ENCODE results near the gene TSPAN33.

The TSPAN33 gene

DNA sequence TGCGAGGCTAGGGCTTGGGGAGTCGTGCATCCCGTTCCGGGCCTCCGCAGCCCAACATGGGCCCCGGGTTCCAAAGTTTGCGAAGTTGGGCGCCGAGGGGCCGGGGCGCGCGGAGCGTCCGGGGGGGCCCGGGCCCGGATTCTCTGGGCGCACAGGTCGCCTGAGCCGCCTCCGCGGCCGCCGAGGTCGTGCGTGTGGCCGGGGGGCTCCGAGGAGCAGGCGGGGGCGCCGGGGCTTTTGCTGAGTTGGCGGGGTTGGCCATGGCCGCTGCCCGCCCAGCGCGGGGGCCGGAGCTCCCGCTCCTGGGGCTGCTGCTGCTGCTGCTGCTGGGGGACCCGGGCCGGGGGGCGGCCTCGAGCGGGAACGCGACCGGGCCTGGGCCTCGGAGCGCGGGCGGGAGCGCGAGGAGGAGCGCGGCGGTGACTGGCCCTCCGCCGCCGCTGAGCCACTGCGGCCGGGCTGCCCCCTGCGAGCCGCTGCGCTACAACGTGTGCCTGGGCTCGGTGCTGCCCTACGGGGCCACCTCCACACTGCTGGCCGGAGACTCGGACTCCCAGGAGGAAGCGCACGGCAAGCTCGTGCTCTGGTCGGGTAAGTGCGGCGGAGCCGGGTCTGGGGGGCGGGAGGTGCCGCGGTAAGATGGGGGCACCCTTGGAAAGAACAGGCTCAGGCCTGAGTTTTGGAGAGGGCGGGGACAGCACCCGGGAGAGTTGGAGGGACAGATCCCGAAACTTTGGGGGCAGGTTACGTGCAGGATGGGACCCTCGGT is 44.6 kb downstream of the TSPAN33 start:
- ChIA-PET POLR2A (interaction anchor here (0.6 to 0.7 kb wide), 3 partner anchors 31 to 148 kb away, joined by 3 to 7 read pairs (median 5); no protein-coding TSS in a partner anchor), CTCF (interaction anchor here (0.6 to 0.7 kb wide), 3 partner anchors 187 to 317 kb away, joined by 3 read pairs; no protein-coding TSS in a partner anchor)
- Histone ChIP-seq H3K36me3 (ENCODE audit: control insufficient read depth in 2 of 2, insufficient read depth in 1 of 2, low read length in 2 of 2) (peaks cover 3 to 20% of the 10 kb centered on the region in 2 experiments; a peak in 2 of 3 replicates), H3K4me3 (ENCODE audit: low read depth, low read length) (peak overlapping the region; percentile 87), H3K9me3 (ENCODE audit: control insufficient read depth, insufficient read depth, low read depth, low read length) (no peaks in the 10 kb centered on the region), H3K27ac (ENCODE audit: extremely low read depth, low read depth, low read length) (peak overlapping the region; percentile 85), H3K4me1 (ENCODE audit: control insufficient read depth, insufficient read depth, low read length) (no peaks in the 10 kb centered on the region; the same call in 1 of the 2 replicates)
- TF ChIP-seq ZNF221 (tag by site-specific recombination; IDR thresholded peaks at IDR 0.05; ENCODE audit: borderline replicate concordance) = no peak
- TF ChIP-seq TCF7L2 (IDR thresholded peaks at IDR 0.05; ENCODE audit: borderline replicate concordance, low read depth, low read length) = no peak
- no peak for TF ChIP-seq PRDM10 (tag by site-specific recombination; IDR thresholded peaks at IDR 0.05)
- peak; percentile 75 for TF ChIP-seq ZNF600 (tag by site-specific recombination; IDR thresholded peaks at IDR 0.05)
- TF ChIP-seq, protein P1, sequence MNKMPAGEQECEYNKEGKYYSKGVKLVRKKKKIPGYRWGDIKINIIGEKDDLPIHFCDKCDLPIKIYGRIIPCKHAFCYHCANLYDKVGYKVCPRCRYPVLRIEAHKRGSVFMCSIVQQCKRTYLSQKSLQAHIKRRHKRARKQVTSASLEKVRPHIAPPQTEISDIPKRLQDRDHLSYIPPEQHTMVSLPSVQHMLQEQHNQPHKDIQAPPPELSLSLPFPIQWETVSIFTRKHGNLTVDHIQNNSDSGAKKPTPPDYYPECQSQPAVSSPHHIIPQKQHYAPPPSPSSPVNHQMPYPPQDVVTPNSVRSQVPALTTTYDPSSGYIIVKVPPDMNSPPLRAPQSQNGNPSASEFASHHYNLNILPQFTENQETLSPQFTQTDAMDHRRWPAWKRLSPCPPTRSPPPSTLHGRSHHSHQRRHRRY (tag by site-specific recombination; IDR thresholded peaks at IDR 0.05) = no peak
- TF ChIP-seq, protein P2, sequence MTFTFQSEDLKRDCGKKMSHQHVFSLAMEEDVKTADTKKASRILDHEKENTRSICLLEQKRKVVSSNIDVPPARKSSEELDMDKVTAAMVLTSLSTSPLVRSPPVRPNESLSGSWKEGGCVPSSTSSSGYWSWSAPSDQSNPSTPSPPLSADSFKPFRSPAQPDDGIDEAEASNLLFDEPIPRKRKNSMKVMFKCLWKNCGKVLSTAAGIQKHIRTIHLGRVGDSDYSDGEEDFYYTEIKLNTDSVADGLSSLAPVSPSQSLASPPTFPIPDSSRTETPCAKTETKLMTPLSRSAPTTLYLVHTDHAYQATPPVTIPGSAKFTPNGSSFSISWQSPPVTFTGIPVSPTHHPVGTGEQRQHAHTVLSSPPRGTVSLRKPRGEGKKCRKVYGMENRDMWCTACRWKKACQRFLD (tag by site-specific recombination; IDR thresholded peaks at IDR 0.05) = no peak
- TF ChIP-seq BCL11A (tag by site-specific recombination; IDR thresholded peaks at IDR 0.05; ENCODE audit: low read depth) = no peak
- TF ChIP-seq ZNF529 (tag by site-specific recombination; IDR thresholded peaks at IDR 0.05; ENCODE audit: insufficient replicate concordance) = no peak
- no peak for TF ChIP-seq ZIC2 (tag by site-specific recombination; IDR thresholded peaks at IDR 0.05)
- no peak for TF ChIP-seq ZNF626 (tag by site-specific recombination; IDR thresholded peaks at IDR 0.05)
- TF ChIP-seq REST (tag by site-specific recombination; IDR thresholded peaks at IDR 0.05) = no peak
- no peak; the same call in 1 of the 2 replicates for TF ChIP-seq ZNF394 (tag by site-specific recombination; IDR thresholded peaks at IDR 0.05; ENCODE audit: borderline replicate concordance)
- TF ChIP-seq ZNF121 (tag by site-specific recombination; IDR thresholded peaks at IDR 0.05) = no peak
- no peak for TF ChIP-seq EGR2 (tag by site-specific recombination; IDR thresholded peaks at IDR 0.05; ENCODE audit: low read depth)
- TF ChIP-seq ZNF433 (tag by site-specific recombination; IDR thresholded peaks at IDR 0.05; ENCODE audit: low read depth) = no peak
- TF ChIP-seq ZNF677 (tag by site-specific recombination; IDR thresholded peaks at IDR 0.05) = peak; percentile 24; the same call in 1 of the 2 replicates
- no peak for TF ChIP-seq ZNF280C (tag by site-specific recombination; IDR thresholded peaks at IDR 0.05)
- 0 out of 2 replicates have a peak, but pooled peaks have one; percentile 22 for TF ChIP-seq ZBTB7A (tag by site-specific recombination; IDR thresholded peaks at IDR 0.05; ENCODE audit: low read depth)
- 0 out of 2 replicates have a peak, but pooled peaks have one; percentile 52 for TF ChIP-seq PBX3 (CRISPR knock-in tag; IDR thresholded peaks at IDR 0.05)
- TF ChIP-seq ZNF175 (tag by site-specific recombination; IDR thresholded peaks at IDR 0.05) = no peak

All from HEK293 (cell line).